Liver (tissue), 9 donors: Measurements from ENCODE around the gene SCP2D1. TPM values are rescaled to one million over a fixed set of nuclear protein-coding genes. Genes with fewer than 3 reads are reported as not detected.

ENCODE experiments used
- DNase-seq: peaks from one replicate; pipeline ENCODE4 v3.0.0-alpha.2; 2017; ENCODE audit warnings: low spot score
- H3K27ac ChIP-seq, 2 donors: one replicate each; pipeline ENCODE4 v1.7.0; 2013; ENCODE audit warnings: inconsistent platforms in 2 of 2, low read length in 2 of 2, control low read depth in 1 of 2, low read depth in 1 of 2, mild to moderate bottlenecking in 1 of 2
- H3K27me3 ChIP-seq, 4 donors: one replicate each; pipeline versions ENCODE4 v1.6.1 to v1.7.0; 2013; ENCODE audit warnings: low read length in 3 of 4, inconsistent platforms in 1 of 4, mild to moderate bottlenecking in 1 of 4, moderate library complexity in 1 of 4; ENCODE audit not compliant: control insufficient read depth in 4 of 4, insufficient read depth in 4 of 4
- H3K36me3 ChIP-seq, 4 donors: one replicate each; pipeline versions ENCODE4 v1.6.1 to v1.7.0; 2013; ENCODE audit warnings: low read length in 3 of 4, mild to moderate bottlenecking in 3 of 4, low read depth in 1 of 4, moderate library complexity in 1 of 4; ENCODE audit not compliant: control insufficient read depth in 4 of 4, insufficient read depth in 3 of 4
- H3K4me1 ChIP-seq, 4 donors: one replicate each; pipeline versions ENCODE4 v1.6.1 to v1.7.0; 2013; ENCODE audit warnings: low read length in 3 of 4, mild to moderate bottlenecking in 3 of 4, moderate library complexity in 1 of 4; ENCODE audit not compliant: control insufficient read depth in 4 of 4, insufficient read depth in 4 of 4
- H3K4me3 ChIP-seq, 3 donors: one replicate each; pipeline versions ENCODE4 v1.6.1 to v1.7.0; 2013; ENCODE audit warnings: low read length in 3 of 3, control low read depth in 1 of 3, low read depth in 1 of 3, mild to moderate bottlenecking in 1 of 3
- H3K9ac ChIP-seq, 2 donors: one replicate each; pipeline ENCODE4 v1.7.0; 2013; ENCODE audit warnings: low read length in 2 of 2, mild to moderate bottlenecking in 2 of 2, moderate library complexity in 2 of 2, control low read depth in 1 of 2, low read depth in 1 of 2
- H3K9me3 ChIP-seq, 4 donors: one replicate each; pipeline versions ENCODE4 v1.6.1 to v1.7.0; 2013; ENCODE audit warnings: low read length in 3 of 4; ENCODE audit not compliant: control insufficient read depth in 4 of 4
- ATF3 ChIP-seq: IDR thresholded peaks from 2 replicates; pipeline ENCODE4 v1.6.1; 2016; ENCODE audit warnings: antibody characterized with exemption
- CTCF ChIP-seq: fragments of 150-350 bp; IDR thresholded peaks from 2 replicates; pipeline ENCODE4 v1.5.1; 2017; ENCODE audit warnings: improper control_type of control experiment, low read depth, low read length; ENCODE audit not compliant: missing input control
- EGR1 ChIP-seq, 2 donors: IDR thresholded peaks; 2 replicates each; pipeline ENCODE4 v1.6.1; 2016 to 2018; ENCODE audit warnings: antibody characterized with exemption in 2 of 2, low read depth in 2 of 2
- FOXA2 ChIP-seq: IDR thresholded peaks from 2 replicates; pipeline ENCODE4 v1.6.1; 2016; ENCODE audit warnings: antibody characterized with exemption
- HNF4A ChIP-seq, 2 donors: conservative IDR thresholded peaks; 2 replicates each; pipeline ENCODE4 v1.6.1; 2016; ENCODE audit warnings: antibody characterized with exemption in 2 of 2, mild to moderate bottlenecking in 2 of 2
- HNF4G ChIP-seq: IDR thresholded peaks from 2 replicates; pipeline ENCODE4 v1.6.1; 2016; ENCODE audit warnings: antibody characterized with exemption
- JUND ChIP-seq, 2 donors: IDR thresholded peaks; 2 replicates each; pipeline ENCODE4 v1.6.1; 2016; ENCODE audit warnings: antibody characterized with exemption in 2 of 2
- NR2F2 ChIP-seq: IDR thresholded peaks from 2 replicates; pipeline ENCODE4 v1.6.1; 2016; ENCODE audit warnings: antibody characterized with exemption
- RAD21 ChIP-seq, 2 donors: IDR thresholded peaks; 2 replicates each; pipeline ENCODE4 v1.6.1; 2016; ENCODE audit warnings: antibody characterized with exemption in 2 of 2, mild to moderate bottlenecking in 2 of 2
- REST ChIP-seq: IDR thresholded peaks from 2 replicates; pipeline ENCODE4 v1.6.1; 2016; ENCODE audit warnings: antibody characterized with exemption, mild to moderate bottlenecking
- RXRA ChIP-seq, 2 donors: IDR thresholded peaks; 2 replicates each; pipeline ENCODE4 v1.6.1; 2017 to 2018; ENCODE audit warnings: antibody characterized with exemption in 2 of 2, mild to moderate bottlenecking in 1 of 2
- SP1 ChIP-seq: IDR thresholded peaks from 2 replicates; pipeline ENCODE4 v1.6.1; 2018; ENCODE audit warnings: antibody characterized with exemption, mild to moderate bottlenecking
- TAF1 ChIP-seq: conservative IDR thresholded peaks from 2 replicates; pipeline ENCODE4 v1.6.1; 2016; ENCODE audit warnings: antibody characterized with exemption, mild to moderate bottlenecking
- YY1 ChIP-seq: IDR thresholded peaks from 2 replicates; pipeline ENCODE4 v1.6.1; 2016; ENCODE audit warnings: antibody characterized with exemption, mild to moderate bottlenecking
- WGBS: extraction: QIAGEN DNeasy Blood & Tissue Kit; methylation state at CpG from one replicate; pipeline ENCODE4 v1.1.7; 2013; 5-methylcytosine and 5-hydroxymethylcytosine counted together
- polyA plus RNA-seq, 2 donors: library from polyadenylated mRNA; stranded (reverse) in 1 of 2; unstranded in 1 of 2; fragments of 200-250 nt in 1 of 2; fragments of >200 nt in 1 of 2; fragmentation: Nextera tagmentation in 1 of 2; extraction: Ambion mirVana in 1 of 2; gene quantifications; one replicate each; pipeline versions ENCODE4 v1.2.1 to v1.2.3, GENCODE V29; 2013 to 2015
- total RNA-seq, 2 donors: library from RNA; depleted of rRNA; stranded (reverse); fragments of >200 nt; gene quantifications; one replicate each; pipeline ENCODE4 v1.2.3, GENCODE V29; 2014
- TF ChIP-seq, protein P1 (sequence below): IDR thresholded peaks from 2 replicates; pipeline ENCODE4 v1.6.1; 2016; ENCODE audit warnings: antibody characterized with exemption
- TF ChIP-seq, protein P2 (sequence below): IDR thresholded peaks from 2 replicates; pipeline ENCODE4 v1.6.1; 2016; ENCODE audit warnings: antibody characterized with exemption
- donor health status: healthy.
- donor health status: healthy.
- donor health status: healthy.
- donor health status: healthy.
- donor health status: healthy.

SCP2D1 gene
- total and polyA plus RNA-seq, 4 donors: not detected

GRCh38 chr20:18808712-18809111 lies 4.9 kb upstream of the SCP2D1 start (continued):
- TF ChIP-seq, protein P1, sequence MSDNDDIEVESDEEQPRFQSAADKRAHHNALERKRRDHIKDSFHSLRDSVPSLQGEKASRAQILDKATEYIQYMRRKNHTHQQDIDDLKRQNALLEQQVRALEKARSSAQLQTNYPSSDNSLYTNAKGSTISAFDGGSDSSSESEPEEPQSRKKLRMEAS: no peak
- TF ChIP-seq EGR1 (IDR thresholded peaks at IDR 0.05; ENCODE audit: low read depth in 2 of 2) (no peak), JUND (IDR thresholded peaks at IDR 0.05) (no peak), CTCF (no peak), RAD21 (IDR thresholded peaks at IDR 0.05) (no peak), TAF1 (no peak)
- TF ChIP-seq, protein P2, sequence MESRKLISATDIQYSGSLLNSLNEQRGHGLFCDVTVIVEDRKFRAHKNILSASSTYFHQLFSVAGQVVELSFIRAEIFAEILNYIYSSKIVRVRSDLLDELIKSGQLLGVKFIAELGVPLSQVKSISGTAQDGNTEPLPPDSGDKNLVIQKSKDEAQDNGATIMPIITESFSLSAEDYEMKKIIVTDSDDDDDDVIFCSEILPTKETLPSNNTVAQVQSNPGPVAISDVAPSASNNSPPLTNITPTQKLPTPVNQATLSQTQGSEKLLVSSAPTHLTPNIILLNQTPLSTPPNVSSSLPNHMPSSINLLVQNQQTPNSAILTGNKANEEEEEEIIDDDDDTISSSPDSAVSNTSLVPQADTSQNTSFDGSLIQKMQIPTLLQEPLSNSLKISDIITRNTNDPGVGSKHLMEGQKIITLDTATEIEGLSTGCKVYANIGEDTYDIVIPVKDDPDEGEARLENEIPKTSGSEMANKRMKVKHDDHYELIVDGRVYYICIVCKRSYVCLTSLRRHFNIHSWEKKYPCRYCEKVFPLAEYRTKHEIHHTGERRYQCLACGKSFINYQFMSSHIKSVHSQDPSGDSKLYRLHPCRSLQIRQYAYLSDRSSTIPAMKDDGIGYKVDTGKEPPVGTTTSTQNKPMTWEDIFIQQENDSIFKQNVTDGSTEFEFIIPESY: no peak

DNA sequence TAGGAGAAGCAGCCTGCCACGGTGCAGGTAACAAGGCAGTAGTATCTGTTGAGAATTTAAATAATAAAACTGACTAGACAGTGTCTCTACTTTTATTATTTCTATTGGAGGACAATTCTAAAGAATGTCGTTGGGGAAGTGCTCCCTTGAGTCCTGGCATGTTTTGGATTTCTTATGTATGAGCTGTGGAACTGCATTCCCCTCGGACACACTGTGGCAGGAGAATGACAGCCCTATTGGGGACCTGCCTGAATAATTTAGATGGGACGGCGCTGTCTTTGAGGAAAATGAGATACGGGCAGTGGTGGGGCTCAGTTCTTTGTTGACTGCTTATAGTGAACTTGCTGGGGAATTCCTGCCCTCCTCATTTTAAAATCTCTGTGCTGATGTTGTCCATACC lies 2.4 kb upstream of the SCP2D1 start:
- Histone ChIP-seq H3K9me3 (no peaks in the 10 kb centered on the region), H3K36me3 (no peaks in the 10 kb centered on the region), H3K27me3 (no peaks in the 10 kb centered on the region), H3K9ac (no peak overlapping the region), H3K4me1 (no peaks in the 10 kb centered on the region), H3K27ac (no peak overlapping the region), H3K4me3 (no peak overlapping the region)
- TF ChIP-seq JUND (IDR thresholded peaks at IDR 0.05) (no peak), SP1 (no peak), HNF4G (no peak), ATF3 (no peak), NR2F2 (no peak), RXRA (IDR thresholded peaks at IDR 0.05) (no peak), EGR1 (IDR thresholded peaks at IDR 0.05; ENCODE audit: low read depth in 2 of 2) (no peak), TAF1 (no peak), HNF4A (conservative IDR thresholded peaks at IDR 0.05) (no peak), CTCF (no peak), FOXA2 (no peak), YY1 (no peak), REST (no peak)
- TF ChIP-seq, protein P2: no peak
- TF ChIP-seq, protein P1: no peak
- DNase-seq: no peak
- 78% methylated on average over 6 of the region's 6 CpGs for WGBS
